Measurements from ENCODE around the gene DENND2C.
A peak's percentile ranks its signal among the peaks of the same experiment; 100 is the strongest.

Gene DENND2C

DNA sequence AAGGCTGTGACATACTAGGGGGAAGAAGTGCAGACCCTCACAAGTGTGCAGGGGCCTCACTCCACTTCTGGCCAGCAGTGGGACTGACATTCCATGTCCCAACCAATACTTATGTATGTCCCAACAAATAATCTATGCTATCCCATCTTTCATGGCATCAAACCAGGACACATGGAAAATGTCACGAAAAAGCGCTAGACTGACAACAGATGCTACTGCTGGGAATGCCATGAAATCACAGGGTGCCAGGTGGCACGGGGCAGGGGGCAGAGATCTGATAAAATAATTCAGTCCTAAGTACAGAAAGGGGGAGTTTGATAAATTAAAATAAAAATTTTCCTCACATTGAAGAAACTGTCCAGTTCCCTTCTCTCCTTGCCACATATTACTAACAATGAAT, 60.8 kb downstream of the DENND2C start:
- TF ChIP-seq, protein P1, sequence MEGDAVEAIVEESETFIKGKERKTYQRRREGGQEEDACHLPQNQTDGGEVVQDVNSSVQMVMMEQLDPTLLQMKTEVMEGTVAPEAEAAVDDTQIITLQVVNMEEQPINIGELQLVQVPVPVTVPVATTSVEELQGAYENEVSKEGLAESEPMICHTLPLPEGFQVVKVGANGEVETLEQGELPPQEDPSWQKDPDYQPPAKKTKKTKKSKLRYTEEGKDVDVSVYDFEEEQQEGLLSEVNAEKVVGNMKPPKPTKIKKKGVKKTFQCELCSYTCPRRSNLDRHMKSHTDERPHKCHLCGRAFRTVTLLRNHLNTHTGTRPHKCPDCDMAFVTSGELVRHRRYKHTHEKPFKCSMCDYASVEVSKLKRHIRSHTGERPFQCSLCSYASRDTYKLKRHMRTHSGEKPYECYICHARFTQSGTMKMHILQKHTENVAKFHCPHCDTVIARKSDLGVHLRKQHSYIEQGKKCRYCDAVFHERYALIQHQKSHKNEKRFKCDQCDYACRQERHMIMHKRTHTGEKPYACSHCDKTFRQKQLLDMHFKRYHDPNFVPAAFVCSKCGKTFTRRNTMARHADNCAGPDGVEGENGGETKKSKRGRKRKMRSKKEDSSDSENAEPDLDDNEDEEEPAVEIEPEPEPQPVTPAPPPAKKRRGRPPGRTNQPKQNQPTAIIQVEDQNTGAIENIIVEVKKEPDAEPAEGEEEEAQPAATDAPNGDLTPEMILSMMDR (conservative IDR thresholded peaks at IDR 0.05; ENCODE audit: low read depth, low read length), result no peak
- no peak for DNase-seq (ENCODE audit: low read depth)
- H3K4me3 ChIP-seq (ENCODE audit: low read length), result no peak overlapping the region

DNA sequence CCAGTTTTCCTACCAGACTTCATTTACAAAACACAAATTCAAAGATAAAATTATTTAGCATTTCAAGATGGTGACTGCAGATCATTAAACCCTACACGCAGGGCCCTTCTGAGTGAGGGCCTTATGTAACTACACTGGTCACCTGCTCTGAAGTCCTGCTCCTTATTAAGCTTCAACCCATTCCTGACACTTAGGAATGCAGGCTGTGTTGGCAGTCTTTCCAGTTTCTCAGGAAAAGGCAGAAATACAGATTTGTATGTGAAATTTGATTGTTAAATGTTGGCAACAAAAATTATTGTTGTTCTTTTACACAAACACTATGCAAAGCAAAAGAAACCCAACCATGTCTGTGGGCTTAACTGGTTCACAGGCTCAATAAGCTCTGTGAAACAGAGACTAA, 62.6 kb downstream of the DENND2C start:
- peak; percentile 37 for DNase-seq (ENCODE audit: low read depth)
- TF ChIP-seq, protein P1 (conservative IDR thresholded peaks at IDR 0.05; ENCODE audit: low read depth, low read length), result no peak
- H3K4me3 ChIP-seq (ENCODE audit: low read length), result no peak overlapping the region

DNA sequence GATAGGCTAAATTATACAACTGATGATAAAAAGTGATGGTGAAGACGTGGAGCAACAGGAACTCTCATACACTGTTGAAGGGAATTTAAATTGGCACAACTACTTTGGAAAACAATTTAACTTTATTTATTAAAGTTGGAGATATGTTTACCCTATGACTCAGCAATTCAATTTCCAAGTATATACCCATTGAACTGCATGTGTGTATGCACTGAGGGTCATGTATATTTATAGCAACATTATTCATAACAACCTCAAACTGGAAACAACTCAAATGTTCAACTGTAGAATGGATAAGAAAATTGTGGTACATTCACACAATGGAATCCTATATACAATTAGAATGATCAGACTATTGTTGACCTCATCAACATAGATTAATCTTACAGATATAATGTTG, 71.9 kb downstream of the DENND2C start:
- H3K4me3 ChIP-seq (ENCODE audit: low read length), result no peak overlapping the region
- no peak for DNase-seq (ENCODE audit: low read depth)
- TF ChIP-seq, protein P1 (conservative IDR thresholded peaks at IDR 0.05; ENCODE audit: low read depth, low read length), result no peak

DNA sequence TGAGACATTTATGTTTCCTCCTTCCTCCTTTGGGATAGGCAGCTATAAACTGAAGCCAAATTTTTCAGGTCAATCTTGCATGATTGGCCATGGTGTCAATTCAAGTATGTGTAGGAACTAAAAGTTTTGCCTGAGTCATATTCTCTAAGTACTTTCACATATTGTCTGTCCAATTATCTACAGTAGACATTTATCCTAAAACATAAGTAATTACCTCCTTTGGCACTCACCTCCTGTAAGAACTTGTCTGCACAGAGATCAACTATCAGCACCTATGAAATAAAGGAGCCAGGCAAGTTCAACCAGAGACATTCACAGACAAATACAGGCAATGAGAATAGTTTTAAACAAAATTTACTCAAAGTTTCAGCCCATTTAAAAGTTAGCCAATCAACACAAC, 74.2 kb downstream of the DENND2C start:
- TF ChIP-seq, protein P1 (conservative IDR thresholded peaks at IDR 0.05; ENCODE audit: low read depth, low read length), result no peak
- H3K4me3 ChIP-seq (ENCODE audit: low read length), result no peak overlapping the region
- DNase-seq (ENCODE audit: low read depth), result no peak

DNA sequence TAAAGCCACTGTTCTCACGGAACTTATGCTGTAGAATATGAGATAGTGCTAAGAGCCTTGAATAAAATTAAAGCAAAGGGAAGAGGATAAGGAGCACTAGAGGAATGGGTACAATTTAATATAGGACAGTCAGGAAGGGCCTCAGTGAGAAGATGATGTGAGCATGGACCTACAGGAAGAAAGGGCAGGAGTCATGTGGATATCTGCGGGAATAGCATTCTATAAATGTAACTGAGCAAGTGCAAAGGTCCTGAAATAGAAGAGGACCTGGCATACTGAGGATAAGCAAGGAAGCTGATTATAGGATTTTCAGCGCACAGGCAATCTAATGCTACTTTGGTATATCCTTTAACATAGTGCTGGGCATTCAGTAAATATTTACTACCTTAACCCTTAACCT, 75.8 kb downstream of the DENND2C start:
- TF ChIP-seq, protein P1 (conservative IDR thresholded peaks at IDR 0.05; ENCODE audit: low read depth, low read length), result no peak
- no peak for DNase-seq (ENCODE audit: low read depth)

DNA sequence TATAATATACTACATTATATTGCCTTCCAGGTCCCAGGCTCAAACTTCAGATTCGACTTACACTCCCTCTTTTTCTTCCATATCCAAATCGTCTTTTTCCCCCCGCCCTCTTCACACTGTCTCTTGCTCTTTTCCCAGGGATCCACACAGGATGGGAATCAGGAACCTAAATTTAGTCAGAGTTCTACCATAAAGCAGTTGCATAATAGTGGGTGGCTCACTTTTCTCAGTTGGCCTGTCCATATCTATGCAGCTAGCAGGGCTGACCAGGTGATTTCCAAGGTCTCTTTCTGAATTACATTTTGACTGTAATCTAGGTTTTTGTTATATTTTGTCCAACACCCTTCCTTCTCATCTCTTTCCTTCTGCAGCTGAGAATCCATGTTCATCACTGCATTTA, 80.7 kb downstream of the DENND2C start:
- TF ChIP-seq, protein P1 (conservative IDR thresholded peaks at IDR 0.05; ENCODE audit: low read depth, low read length), result no peak
- no peak overlapping the region for H3K4me3 ChIP-seq (ENCODE audit: low read length)
- DNase-seq (ENCODE audit: low read depth), result no peak

More for the DNA sequence above, 75.8 kb downstream of the DENND2C start:
- H3K4me3 ChIP-seq (ENCODE audit: low read length), result no peak overlapping the region

DNA sequence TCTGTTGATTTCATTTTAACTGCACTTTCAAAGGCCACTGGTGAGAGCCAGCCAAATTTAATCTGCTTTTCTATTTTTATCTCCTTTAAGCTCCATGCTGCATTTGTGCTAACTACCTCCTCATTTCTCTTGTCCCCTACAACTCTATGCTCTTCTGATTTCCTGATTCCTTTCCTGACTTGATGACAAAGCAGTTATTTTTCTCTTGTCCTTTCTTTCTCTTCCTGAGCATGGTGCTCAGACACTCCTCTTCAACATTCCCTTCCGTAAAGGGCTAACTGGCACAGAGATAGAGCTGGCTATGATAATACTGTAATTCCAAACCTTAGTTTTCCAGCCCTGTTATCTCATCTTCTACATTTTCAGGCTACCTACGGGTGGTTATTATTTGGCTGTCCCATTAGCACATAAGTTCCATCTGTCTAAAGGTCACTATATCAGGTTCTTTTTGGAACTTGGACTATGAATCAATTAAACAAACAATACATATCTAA, 81.6 kb downstream of the DENND2C start:
- H3K4me3 ChIP-seq (ENCODE audit: low read length), result no peak overlapping the region
- DNase-seq (ENCODE audit: low read depth), result no peak
- TF ChIP-seq, protein P1 (conservative IDR thresholded peaks at IDR 0.05; ENCODE audit: low read depth, low read length), result no peak

All from retinal pigment epithelial cell (primary cell).